B cell (primary cell): Measurements from ENCODE around the gene SLC5A12. TPM values are rescaled to one million over a fixed set of nuclear protein-coding genes. Genes with fewer than 3 reads are reported as not detected.

ENCODE experiments used
- ATAC-seq: fragments of 200-7000 bp; cut with Tn5 transposase; one replicate; pipeline ENCODE4 v1.10.0; 2021; ENCODE audit warnings: low read depth, mild to moderate bottlenecking, moderate number of reproducible peaks, moderate library complexity
- CTCF ChIA-PET: fragments of 350-600 bp; sonication (Branson Sonifier 250); formaldehyde crosslinking; loops from one replicate; lab custom pipeline; 2021; ENCODE audit warnings: antibody characterized with exemption, inconsistent platforms; lab: Charles Lee
- POLR2A ChIA-PET: fragments of 350-600 bp; sonication (Branson Sonifier 250); formaldehyde crosslinking; loops from one replicate; lab custom pipeline; 2021; ENCODE audit warnings: antibody characterized with exemption; lab: Charles Lee
- DNase-seq: peaks from one replicate; pipeline ENCODE4 v3.0.0; 2013
- H2AFZ ChIP-seq: 2 replicates; pipeline ENCODE4 v1.6.1; 2012; ENCODE audit warnings: mild to moderate bottlenecking, low read depth, low read length; ENCODE audit not compliant: insufficient read depth, poor library complexity, severe bottlenecking
- H3K27ac ChIP-seq, 2 donors: 1 replicate in 1 of 2; 2 replicates in 1 of 2; pipeline ENCODE4 v1.5.1; 2012 to 2013; ENCODE audit warnings: low read length in 2 of 2, mild to moderate bottlenecking in 2 of 2, moderate library complexity in 1 of 2
- H3K27me3 ChIP-seq, 4 experiments: fragments of 200-600 bp in 1 of 4; sonication (generic) in 1 of 4; replicated peaks in 1 of 4; 1 replicate in 2 of 4; 2 replicates in 2 of 4; pipeline versions ENCODE4 v1.6.1 to v1.7.0; 2013 to 2016; ENCODE audit warnings: low read length in 3 of 4, mild to moderate bottlenecking in 2 of 4, mixed read lengths in 1 of 4, moderate library complexity in 1 of 4; ENCODE audit not compliant: insufficient read depth in 4 of 4, control insufficient read depth in 3 of 4; ENCODE audit errors: control extremely low read depth in 1 of 4
- H3K36me3 ChIP-seq, 2 experiments: replicated peaks in 1 of 2; 1 replicate in 1 of 2; 2 replicates in 1 of 2; pipeline versions ENCODE4 v1.6.1 to v1.7.1; 2013; ENCODE audit warnings: low read length in 1 of 2; ENCODE audit not compliant: insufficient read depth in 2 of 2, control insufficient read depth in 1 of 2; ENCODE audit errors: control extremely low read depth in 1 of 2, extremely low read depth in 1 of 2
- H3K4me1 ChIP-seq, 2 donors: fragments of 200-600 bp in 1 of 2; sonication (generic) in 1 of 2; 1 replicate in 1 of 2; 2 replicates in 1 of 2; pipeline versions ENCODE4 v1.5.1 to v1.6.1; 2013 to 2017; ENCODE audit warnings: low read length in 2 of 2; ENCODE audit not compliant: control insufficient read depth in 2 of 2, insufficient read depth in 2 of 2
- H3K4me2 ChIP-seq: replicated peaks from 2 replicates; pipeline ENCODE3; 2012; ENCODE audit warnings: mild to moderate bottlenecking, low read depth, low read length; ENCODE audit not compliant: poor library complexity, severe bottlenecking
- H3K4me3 ChIP-seq, 5 experiments: fragments of 200-600 bp in 1 of 5; sonication (generic) in 1 of 5; 1 replicate in 3 of 5; 2 replicates in 2 of 5; pipeline versions ENCODE4 v1.5.1 to v1.7.0; 2011 to 2016; ENCODE audit warnings: low read length in 4 of 5, mild to moderate bottlenecking in 4 of 5, low read depth in 2 of 5, control low read depth in 1 of 5, moderate library complexity in 1 of 5; ENCODE audit not compliant: insufficient read depth in 1 of 5; ENCODE audit errors: control extremely low read depth in 1 of 5, extremely low read depth in 1 of 5
- H3K79me2 ChIP-seq: fragments of 200-600 bp; sonication (generic); one replicate; pipeline ENCODE4 v1.6.0; 2016; ENCODE audit warnings: low read length; ENCODE audit not compliant: control insufficient read depth, insufficient read depth
- H3K9ac ChIP-seq: fragments of 200-600 bp; sonication (generic); 2 replicates; pipeline ENCODE4 v1.6.1; 2017; ENCODE audit warnings: mild to moderate bottlenecking, low read length, moderate library complexity
- H3K9me3 ChIP-seq, 3 donors: one replicate each; pipeline versions ENCODE4 v1.6.1 to v1.7.1; 2013; ENCODE audit warnings: low read length in 2 of 3; ENCODE audit not compliant: control insufficient read depth in 2 of 3, insufficient read depth in 1 of 3; ENCODE audit errors: control extremely low read depth in 1 of 3
- H4K20me1 ChIP-seq: 2 replicates; pipeline ENCODE4 v1.6.0; 2012; ENCODE audit warnings: mild to moderate bottlenecking, low read length; ENCODE audit not compliant: insufficient read depth, control insufficient read depth, poor library complexity, severe bottlenecking
- H3K27ac Mint-ChIP-seq: one replicate; pipeline ENCODE4 v1.8.0; 2021; ENCODE audit warnings: mixed read lengths
- H3K27me3 Mint-ChIP-seq: one replicate; pipeline ENCODE4 v1.8.0; 2021; ENCODE audit warnings: mixed read lengths
- H3K4me1 Mint-ChIP-seq: one replicate; pipeline ENCODE4 v1.8.0; 2021; ENCODE audit warnings: mixed read lengths
- H3K4me3 Mint-ChIP-seq: one replicate; pipeline ENCODE4 v1.8.0; 2021; ENCODE audit warnings: mixed read lengths
- H3K9me3 Mint-ChIP-seq: one replicate; pipeline ENCODE4 v1.8.0; 2022; ENCODE audit warnings: mixed read lengths; ENCODE audit not compliant: insufficient read depth
- CTCF ChIP-seq: fragments of 200-600 bp; IDR thresholded peaks from one replicate; pipeline ENCODE4 v1.8.0; 2022; ENCODE audit warnings: antibody characterized with exemption, mild to moderate bottlenecking
- EZH2 ChIP-seq: IDR thresholded peaks from 2 replicates; pipeline ENCODE4 v1.6.1; 2012; ENCODE audit warnings: borderline replicate concordance, low read depth, mild to moderate bottlenecking, moderate library complexity, low read length; ENCODE audit not compliant: insufficient read depth, poor library complexity, severe bottlenecking
- WGBS: methylation state at CpG from one replicate; pipeline ENCODE4 v1.1.5; 2013; ENCODE audit warnings: missing lambda C conversion rate; ENCODE audit not compliant: insufficient coverage; 5-methylcytosine and 5-hydroxymethylcytosine counted together
- intact Hi-C: fragments of 100-400 bp; cut with micrococcal nuclease; formaldehyde crosslinking; loops from one replicate; pipeline ENCODE4 v1.10.0; 2022
- polyA plus RNA-seq: library from polyadenylated mRNA; depleted of rRNA; stranded (reverse); fragments of >200 nt; gene quantifications from 2 replicates; pipeline ENCODE4 v1.2.3, GENCODE V29; 2012
- total RNA-seq, 2 donors: library from RNA; stranded (reverse); fragments of 120-200 nt in 1 of 2; gene quantifications; 1 replicate in 1 of 2; 2 replicates in 1 of 2; pipeline versions ENCODE4 v1.2.3 to v1.2.4, GENCODE V29; 2013 to 2022

The SLC5A12 gene
- total and polyA plus RNA-seq, 2 donors (not counting 1 experiment from before 2014, with no cell fraction given), result not detected

GRCh38 chr11:26734691-26735090, 12.8 kb upstream of the SLC5A12 start:
- no peak overlapping the region for H3K4me3 ChIP-seq
- no peaks in the 10 kb centered on the region for H3K79me2 ChIP-seq
- no peaks in the 10 kb centered on the region for H3K36me3 ChIP-seq
- ChIA-PET POLR2A (no interaction called here), CTCF (no interaction called here)
- H3K4me1 ChIP-seq, result no peaks in the 10 kb centered on the region
- WGBS, result no CpG with 5 or more reads among the region's 4 CpGs
- Mint-ChIP-seq H3K27ac (no peak overlapping the region), H3K4me3 (no peak overlapping the region), H3K27me3 (no peaks in the 10 kb centered on the region), H3K9me3 (peaks cover 2% of the 10 kb centered on the region), H3K4me1 (no peaks in the 10 kb centered on the region)
- TF ChIP-seq CTCF (no peak), EZH2 (no peak)
- H3K4me2 ChIP-seq, result no peak overlapping the region
- ATAC-seq (no peak), DNase-seq (no peak)
- H2AFZ ChIP-seq, result no peak overlapping the region
- H3K27ac ChIP-seq, result no peak overlapping the region
- no peaks in the 10 kb centered on the region for H3K27me3 ChIP-seq
- intact Hi-C loops, result no loop called here
- H3K9me3 ChIP-seq, result peaks cover 0 to 11% (median 0%) of the 10 kb centered on the region in 3 donors
- no peak overlapping the region for H3K9ac ChIP-seq
- H4K20me1 ChIP-seq, result no peaks in the 10 kb centered on the region

DNA sequence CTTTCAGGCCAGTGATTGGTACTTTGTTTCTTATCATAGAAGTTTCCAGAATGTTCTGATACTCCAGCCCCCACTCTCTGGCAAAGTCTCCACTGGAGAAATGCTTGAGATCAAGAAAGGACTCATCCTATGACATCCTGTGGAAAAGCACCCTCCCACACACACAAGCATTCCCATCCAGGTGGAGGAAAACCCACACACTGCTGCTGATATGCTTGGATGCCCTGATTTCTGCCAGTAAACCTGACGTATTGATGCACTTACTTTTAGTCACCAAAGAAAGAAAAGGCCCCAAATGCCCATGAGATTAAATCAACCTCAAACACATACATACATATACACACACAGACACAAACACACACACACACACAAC, 9.2 kb upstream of the SLC5A12 start:
- POLR2A ChIA-PET, result no interaction called here
- no peak overlapping the region for H3K9ac ChIP-seq
- CTCF ChIA-PET, result no interaction called here
- H3K4me1 ChIP-seq, result no peaks in the 10 kb centered on the region
- H3K9me3 ChIP-seq, result peaks cover 0 to 11% (median 0%) of the 10 kb centered on the region in 3 donors
- no peak for ATAC-seq
- Mint-ChIP-seq H3K27me3 (no peaks in the 10 kb centered on the region), H3K9me3 (peaks cover 2% of the 10 kb centered on the region), H3K27ac (no peak overlapping the region), H3K4me1 (no peaks in the 10 kb centered on the region), H3K4me3 (no peak overlapping the region)
- H3K27ac ChIP-seq, result no peak overlapping the region
- H3K79me2 ChIP-seq, result no peaks in the 10 kb centered on the region
- H2AFZ ChIP-seq, result no peak overlapping the region
- intact Hi-C loops, result no loop called here
- H4K20me1 ChIP-seq, result no peaks in the 10 kb centered on the region
- no peak for TF ChIP-seq CTCF
- TF ChIP-seq EZH2, result no peak
- WGBS, result 67% methylated on average over 1 of the region's 1 CpG
- H3K36me3 ChIP-seq, result no peaks in the 10 kb centered on the region
- H3K27me3 ChIP-seq, result no peaks in the 10 kb centered on the region
- no peak for DNase-seq
- no peak overlapping the region for H3K4me2 ChIP-seq
- H3K4me3 ChIP-seq, result no peak overlapping the region
